Breast epithelium (tissue), 3 donors: Measurements from ENCODE around the gene PDCD1LG2.

Experiments used
- CTCF ChIP-seq, 3 donors: fragments of 450-650 bp; IDR thresholded peaks; one replicate each; pipeline ENCODE4 v1.5.1; 2016 to 2017; ENCODE audit warnings: antibody characterized with exemption in 3 of 3, mild to moderate bottlenecking in 3 of 3, moderate library complexity in 3 of 3
- POLR2A ChIP-seq: fragments of 450-650 bp; IDR thresholded peaks from one replicate; pipeline ENCODE4 v1.6.1; 2016; ENCODE audit warnings: antibody characterized with exemption, mild to moderate bottlenecking, moderate library complexity
- POLR2AphosphoS5 ChIP-seq, 3 donors: sonication (generic); formaldehyde crosslinking; IDR thresholded peaks; one replicate each; pipeline ENCODE4 v1.6.1; 2017; ENCODE audit warnings: antibody characterized with exemption in 3 of 3

GRCh38 chr9:5518937-5519319 lies 8.6 kb downstream of the PDCD1LG2 start:
- TF ChIP-seq CTCF (IDR thresholded peaks at IDR 0.05) (no peak), POLR2A (no peak), POLR2AphosphoS5 (IDR thresholded peaks at IDR 0.05) (no peak)
